Coronary artery (tissue), 2 donors: Measurements from ENCODE around the gene TLX1.

Experiments
- DNase-seq: peaks from one replicate; pipeline ENCODE4 v3.0.0-alpha.2; 2017; ENCODE audit warnings: low spot score
- H3K27ac ChIP-seq, 2 donors: fragments of 200-600 bp; sonication (generic); one replicate each; pipeline ENCODE4 v1.5.1; 2016 to 2019
- H3K4me3 ChIP-seq: fragments of 200-600 bp; sonication (generic); 2 replicates; pipeline ENCODE4 v1.5.1; 2016; ENCODE audit warnings: mild to moderate bottlenecking, moderate library complexity
- TF ChIP-seq, protein P1 (sequence below): fragments of 200-600 bp; sonication (generic); IDR thresholded peaks from one replicate; pipeline ENCODE4 v1.5.1; 2019; ENCODE audit warnings: antibody characterized with exemption

TLX1 gene

GRCh38 chr10:101111547-101111946 is 19.6 kb upstream of the TLX1 start:
- DNase-seq: no peak
- Histone ChIP-seq H3K27ac (no peak overlapping the region), H3K4me3 (no peak overlapping the region)
- TF ChIP-seq, protein P1, sequence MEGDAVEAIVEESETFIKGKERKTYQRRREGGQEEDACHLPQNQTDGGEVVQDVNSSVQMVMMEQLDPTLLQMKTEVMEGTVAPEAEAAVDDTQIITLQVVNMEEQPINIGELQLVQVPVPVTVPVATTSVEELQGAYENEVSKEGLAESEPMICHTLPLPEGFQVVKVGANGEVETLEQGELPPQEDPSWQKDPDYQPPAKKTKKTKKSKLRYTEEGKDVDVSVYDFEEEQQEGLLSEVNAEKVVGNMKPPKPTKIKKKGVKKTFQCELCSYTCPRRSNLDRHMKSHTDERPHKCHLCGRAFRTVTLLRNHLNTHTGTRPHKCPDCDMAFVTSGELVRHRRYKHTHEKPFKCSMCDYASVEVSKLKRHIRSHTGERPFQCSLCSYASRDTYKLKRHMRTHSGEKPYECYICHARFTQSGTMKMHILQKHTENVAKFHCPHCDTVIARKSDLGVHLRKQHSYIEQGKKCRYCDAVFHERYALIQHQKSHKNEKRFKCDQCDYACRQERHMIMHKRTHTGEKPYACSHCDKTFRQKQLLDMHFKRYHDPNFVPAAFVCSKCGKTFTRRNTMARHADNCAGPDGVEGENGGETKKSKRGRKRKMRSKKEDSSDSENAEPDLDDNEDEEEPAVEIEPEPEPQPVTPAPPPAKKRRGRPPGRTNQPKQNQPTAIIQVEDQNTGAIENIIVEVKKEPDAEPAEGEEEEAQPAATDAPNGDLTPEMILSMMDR: no peak

DNA sequence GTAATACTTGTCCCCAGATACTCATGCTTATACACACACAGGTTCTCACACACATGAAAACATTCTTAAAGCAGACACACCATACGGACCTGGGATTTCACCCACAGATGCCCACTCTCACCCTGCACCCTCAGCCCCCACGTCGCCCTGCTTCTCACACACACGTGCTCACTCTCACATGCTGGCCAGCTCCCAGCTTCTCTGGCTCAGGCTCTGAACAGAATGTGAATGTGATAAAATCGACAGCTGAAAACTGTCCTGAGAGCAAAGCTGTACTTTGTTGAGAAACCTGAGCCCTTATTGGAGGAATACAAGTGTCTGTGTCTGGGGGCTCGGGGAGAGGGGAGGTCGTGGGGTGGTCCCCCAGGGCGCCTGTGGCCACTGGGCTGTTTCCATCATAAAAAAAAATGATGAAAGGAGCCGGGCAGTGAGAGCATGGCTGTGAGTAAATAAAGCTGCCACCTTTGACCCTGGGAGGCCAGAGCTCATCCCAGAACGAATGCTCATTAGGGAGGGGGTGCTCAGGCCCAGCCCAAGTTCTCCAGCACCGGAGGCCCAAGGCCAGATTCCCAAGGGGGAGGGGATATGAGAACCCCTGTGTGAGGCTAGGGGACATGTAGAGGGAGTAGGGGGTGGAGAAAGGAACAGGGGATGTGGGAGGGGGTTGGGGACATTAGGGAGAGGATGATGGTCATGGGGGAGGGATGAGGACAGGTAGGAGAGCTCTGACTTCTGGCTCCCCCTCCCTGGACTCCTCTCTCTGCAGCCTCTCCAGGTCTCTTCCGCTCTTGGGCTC is 18.1 kb upstream of the TLX1 start:
- Histone ChIP-seq H3K4me3 (no peak overlapping the region), H3K27ac (no peak overlapping the region)
- no peak for DNase-seq
- TF ChIP-seq, protein P1: no peak

GRCh38 chr10:101113890-101114403 is 17.2 kb upstream of the TLX1 start:
- Histone ChIP-seq H3K4me3 (no peak overlapping the region), H3K27ac (no peak overlapping the region)
- DNase-seq: no peak
- TF ChIP-seq, protein P1: no peak

DNA sequence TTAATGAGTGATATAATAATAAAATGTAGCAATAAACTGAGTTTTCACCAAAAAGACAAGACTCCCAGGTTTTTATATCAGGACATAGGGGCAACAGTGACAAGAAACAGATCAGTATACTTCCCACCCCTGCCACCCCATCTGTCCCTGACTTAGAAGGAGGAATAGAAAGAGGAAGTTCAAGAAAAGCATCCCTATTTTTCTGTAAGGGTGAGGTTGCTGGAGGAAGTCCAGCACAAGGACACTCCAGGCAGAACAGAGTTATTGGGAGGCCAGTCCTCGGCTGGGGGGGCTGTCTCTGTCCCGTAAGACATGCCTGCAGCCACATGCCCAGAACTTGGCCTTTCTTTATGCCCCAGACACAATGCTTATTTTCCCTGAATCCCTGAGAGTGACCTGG is 16.5 kb upstream of the TLX1 start:
- H3K4me3 ChIP-seq: no peak overlapping the region
- H3K27ac ChIP-seq: no peak overlapping the region
- TF ChIP-seq, protein P1: no peak
- no peak for DNase-seq

- TF ChIP-seq, protein P1: no peak
- no peak for DNase-seq
Measured at GRCh38 chr10:101116754-101117153, 14.3 kb upstream of the TLX1 start.

DNA sequence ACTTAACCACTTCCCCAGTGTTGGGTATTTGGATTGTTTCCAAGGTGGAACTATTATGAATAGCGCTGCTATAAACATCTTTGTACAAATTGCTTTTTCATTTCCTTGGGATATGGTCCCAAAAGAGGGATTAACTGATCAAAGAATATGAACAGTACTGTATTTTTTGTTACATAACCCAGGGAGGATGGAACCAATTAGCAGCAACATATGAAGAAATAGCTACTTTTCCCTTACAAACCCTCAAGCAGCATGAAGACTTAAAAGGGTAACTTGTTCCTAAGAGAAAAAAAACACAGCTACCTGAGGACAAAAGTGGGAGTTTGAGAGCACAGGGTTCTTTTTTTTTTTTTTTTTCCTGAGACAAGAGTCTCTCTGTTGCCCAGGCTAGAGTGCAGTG is 13.1 kb upstream of the TLX1 start:
- DNase-seq: no peak
- TF ChIP-seq, protein P1: no peak
- no peak overlapping the region for H3K27ac ChIP-seq
- H3K4me3 ChIP-seq: no peak overlapping the region

More at GRCh38 chr10:101116754-101117153, 14.3 kb upstream of the TLX1 start:
- Histone ChIP-seq H3K27ac (no peak overlapping the region), H3K4me3 (no peak overlapping the region)

DNA sequence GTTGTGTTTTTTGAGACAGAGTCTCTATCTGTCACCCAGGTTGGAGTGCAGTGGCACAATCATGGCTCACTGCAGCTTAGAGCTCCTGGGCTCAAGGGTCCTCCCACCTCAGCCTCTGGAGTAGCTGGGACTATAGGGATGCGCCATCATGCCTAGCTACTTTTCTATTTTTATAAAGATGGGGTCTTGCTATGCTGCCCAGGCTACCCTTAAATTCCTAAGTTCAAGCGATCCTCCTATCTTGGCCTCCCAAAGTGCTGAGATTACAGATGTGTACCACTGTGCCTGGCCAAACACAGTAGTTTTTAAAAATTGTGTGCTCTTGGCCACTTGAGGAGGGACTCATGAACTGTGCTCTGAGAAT is 10.6 kb upstream of the TLX1 start:
- TF ChIP-seq, protein P1: no peak
- Histone ChIP-seq H3K4me3 (peak overlapping the region; percentile 73), H3K27ac (no peak overlapping the region)
- DNase-seq: no peak
